ENCODE measurements around the gene ABLIM2. TPM values are rescaled to one million over a fixed set of nuclear protein-coding genes. Genes with fewer than 3 reads are reported as not detected.

The ABLIM2 gene
- total RNA-seq, 1 experiment from 2014 or later, result under 0.01 TPM

- DNase-seq (ENCODE audit: low read depth), result no peak
Measured at GRCh38 chr4:8072235-8072968, 86.2 kb downstream of the ABLIM2 start.

- DNase-seq (ENCODE audit: low read depth), result no peak
Measured at GRCh38 chr4:8071766-8072165, 86.8 kb downstream of the ABLIM2 start.

DNA sequence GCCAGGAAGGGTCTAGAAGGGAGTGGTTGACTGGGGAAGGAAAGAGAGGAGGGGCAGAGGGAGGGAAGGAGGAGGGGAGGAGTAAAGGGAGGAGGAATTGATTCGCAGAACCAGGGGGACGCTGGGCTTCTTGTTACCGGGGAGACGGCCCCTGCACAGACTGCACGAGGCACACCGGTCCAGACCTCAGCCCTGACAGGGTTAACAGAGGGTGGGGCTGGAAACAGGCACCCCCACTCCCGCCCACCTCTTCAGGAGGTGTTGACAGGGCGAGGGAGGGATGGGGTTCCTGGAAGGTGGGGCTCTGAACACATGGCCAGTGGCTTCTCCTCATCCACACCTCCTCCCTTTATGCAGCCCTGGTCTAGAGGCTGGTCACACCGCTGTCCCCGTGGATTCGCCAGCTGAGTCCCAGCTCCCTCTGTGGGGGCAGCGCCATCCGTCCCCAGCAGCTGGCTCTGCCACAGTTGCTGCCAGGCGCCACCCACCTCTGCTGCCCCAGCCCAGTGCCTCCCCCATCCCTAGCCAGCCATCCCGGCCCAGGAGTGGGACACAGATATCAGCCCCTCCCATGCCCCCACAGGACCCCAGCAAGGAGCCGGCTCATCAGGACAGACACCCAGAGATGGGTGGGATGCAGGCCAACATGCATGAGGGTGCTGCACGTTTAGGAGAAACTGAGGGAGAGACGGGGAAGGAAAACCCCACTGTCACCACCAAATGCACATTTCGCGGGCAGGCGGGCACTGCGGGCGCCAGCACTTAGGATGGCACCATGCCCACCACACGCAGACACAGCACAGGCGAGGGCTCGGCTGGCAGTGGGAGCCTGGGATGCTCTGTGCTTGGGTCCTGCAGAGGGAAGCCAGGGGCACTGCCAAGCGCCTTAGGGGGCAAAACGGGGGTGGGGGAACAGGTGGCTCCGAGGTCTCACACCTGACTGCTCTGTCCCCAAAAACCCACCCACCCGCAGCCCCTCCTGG lies 87.6 kb downstream of the ABLIM2 start:
- DNase-seq (ENCODE audit: low read depth), result no peak

DNA sequence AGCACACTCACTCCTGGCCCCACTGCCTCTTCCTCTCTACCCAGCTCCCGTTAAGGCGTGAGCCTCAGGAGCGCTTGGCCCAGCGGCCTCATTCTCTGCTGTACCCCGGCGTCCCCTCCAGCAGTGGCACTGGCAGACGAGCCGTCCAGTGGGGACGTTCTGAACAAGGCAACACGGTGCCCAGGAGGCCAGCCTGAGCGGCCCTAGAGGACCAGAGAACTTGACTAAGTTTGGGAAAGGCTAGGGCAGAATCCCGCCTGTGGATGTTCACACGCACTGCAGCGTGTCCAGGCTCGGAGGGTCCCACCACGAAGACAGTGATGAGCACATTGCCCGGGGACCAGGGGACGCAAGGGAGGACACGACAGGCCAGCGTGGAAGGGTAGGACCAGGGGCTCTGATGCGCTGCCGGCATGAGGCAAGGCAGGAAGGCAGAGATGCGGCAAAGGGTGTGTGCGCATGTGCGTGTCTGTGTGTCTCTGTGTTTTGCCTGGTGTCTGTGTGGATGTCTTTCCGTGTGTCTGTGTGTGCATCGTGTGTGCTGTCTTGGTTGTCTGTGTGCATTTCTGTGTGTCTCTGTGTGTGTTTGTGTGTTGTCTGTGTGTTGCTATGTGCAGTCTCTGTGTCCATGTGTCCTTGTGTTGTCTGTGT lies 89.4 kb downstream of the ABLIM2 start:
- DNase-seq (ENCODE audit: low read depth), result no peak

DNA sequence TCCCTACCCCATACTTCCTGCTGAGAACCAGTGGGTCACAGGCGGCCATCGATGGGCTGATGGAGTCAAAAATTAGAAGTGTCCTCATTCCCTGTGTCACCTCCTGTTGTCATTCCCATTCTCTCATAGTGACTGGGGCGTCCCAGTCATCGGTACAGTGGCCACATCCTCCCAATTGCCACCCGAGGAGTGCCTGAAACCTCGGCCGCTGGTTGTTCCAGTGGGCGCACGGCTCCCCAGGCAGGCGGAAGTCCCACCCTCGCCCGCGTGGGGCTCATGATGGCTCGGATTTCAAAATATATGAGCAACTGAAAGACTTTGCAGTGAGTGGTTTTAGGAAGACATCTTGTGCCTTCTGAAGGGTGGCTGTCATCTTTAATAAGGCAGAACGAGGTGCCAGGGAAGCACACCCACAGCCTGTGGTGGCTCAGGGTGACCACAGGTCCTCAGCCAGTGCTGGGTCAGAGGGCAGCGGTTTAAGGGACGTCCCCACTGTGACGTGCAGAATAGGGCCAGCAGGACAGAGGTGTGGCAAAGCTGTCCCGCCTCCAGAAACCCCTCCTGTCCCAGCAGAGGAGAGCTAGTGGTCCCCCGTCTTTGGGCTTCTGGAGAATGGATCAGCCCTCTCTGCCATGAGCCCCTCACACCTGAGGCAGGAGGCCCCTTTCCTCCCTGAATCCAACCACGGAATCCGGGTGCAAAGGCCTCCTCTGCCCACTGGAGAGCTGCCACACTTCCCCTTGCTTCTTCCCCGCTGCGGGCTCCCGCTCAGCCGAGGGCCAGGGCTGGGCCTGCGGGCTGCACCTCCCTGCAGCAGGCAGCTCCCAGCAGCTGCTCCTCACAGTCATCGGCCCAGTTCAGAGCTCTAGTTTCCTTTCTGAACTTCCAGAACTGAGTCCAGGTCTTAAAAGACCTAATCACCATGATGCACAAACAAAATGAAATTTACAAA lies 90.4 kb downstream of the ABLIM2 start:
- no peak for DNase-seq (ENCODE audit: low read depth)

DNA sequence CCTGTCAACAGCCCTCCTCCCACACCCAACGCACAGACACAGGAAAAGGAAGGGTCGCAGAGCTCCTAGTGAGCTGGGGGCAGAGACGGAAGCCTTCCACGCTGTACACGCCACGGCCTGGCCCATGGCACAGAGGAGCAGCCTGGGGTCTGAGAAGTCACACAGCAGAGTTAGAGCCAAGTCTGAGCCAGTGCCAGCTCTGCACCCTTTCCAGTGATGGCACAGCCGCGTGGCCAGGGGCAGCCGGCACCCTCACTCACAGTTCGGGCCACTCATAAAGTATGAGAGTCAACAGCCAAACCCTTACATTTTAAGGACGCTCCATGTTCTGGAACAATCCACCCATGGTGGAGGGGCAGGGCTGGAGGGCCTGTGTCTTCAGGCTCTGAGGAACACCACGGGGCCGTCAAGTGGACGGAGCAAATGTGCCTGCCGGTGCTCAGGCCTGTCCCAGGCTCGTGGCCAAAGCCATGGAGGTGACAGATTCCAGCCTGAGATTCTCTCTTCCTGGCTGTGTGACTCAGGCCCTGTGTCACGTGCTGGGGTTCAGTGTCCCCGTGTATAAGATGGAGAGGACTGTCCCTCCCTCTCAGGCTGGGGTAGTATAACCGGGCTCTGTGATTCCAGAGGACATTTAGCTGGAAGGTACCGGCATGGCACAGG lies 91.2 kb downstream of the ABLIM2 start:
- DNase-seq (ENCODE audit: low read depth), result no peak

GRCh38 chr4:8066336-8066931 lies 92.2 kb downstream of the ABLIM2 start:
- no peak for DNase-seq (ENCODE audit: low read depth)

GRCh38 chr4:8063974-8064563 lies 94.5 kb downstream of the ABLIM2 start:
- DNase-seq (ENCODE audit: low read depth), result no peak

GRCh38 chr4:8061573-8061972 lies 97.0 kb downstream of the ABLIM2 start:
- DNase-seq (ENCODE audit: low read depth), result no peak

- no peak for DNase-seq (ENCODE audit: low read depth)
Measured at GRCh38 chr4:8061145-8061544, 97.5 kb downstream of the ABLIM2 start.

DNA sequence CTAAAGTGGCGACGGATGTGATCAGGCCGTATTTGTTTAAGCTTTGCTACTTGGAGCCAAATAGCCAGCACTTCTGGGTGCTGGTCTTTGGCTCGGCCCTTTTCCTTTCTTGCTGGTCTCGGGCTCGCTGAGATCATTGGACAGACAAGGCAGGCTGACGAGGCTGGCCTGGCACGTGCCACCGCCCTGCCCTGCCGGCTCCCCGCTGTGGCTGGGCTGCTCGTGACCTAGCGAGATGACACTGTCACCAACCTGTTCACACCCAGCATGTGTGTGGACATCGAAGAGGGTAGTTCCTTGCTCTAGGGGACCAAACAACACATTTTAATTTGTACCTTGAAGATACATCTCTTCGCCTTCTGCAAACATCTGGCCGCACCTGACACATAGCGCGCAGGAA lies 98.0 kb downstream of the ABLIM2 start:
- DNase-seq (ENCODE audit: low read depth), result no peak

DNA sequence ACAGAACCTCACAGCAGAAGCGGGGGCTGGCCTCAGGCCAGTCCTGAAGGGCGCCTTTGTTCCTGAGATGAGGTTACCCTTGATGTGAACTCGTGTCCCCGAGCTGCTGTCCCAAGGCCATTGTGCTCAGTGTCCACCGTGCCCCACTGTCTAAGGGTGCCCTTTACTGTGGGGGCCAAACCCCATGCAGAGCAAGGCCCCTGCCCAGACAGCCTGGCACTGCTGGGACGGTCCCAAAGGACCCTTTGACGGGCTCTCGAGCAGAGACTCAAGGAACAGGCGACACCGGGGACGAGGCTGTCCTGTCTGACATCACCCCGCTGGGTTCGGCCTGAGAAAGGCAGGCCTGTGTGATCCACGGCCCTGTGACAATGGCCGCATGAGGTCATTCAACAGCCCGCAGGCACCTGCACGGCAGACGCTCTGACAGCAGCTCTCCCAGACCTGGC lies 100.6 kb downstream of the ABLIM2 start:
- no peak for DNase-seq (ENCODE audit: low read depth)

- DNase-seq (ENCODE audit: low read depth), result no peak
Measured at GRCh38 chr4:8055206-8055605, 103.4 kb downstream of the ABLIM2 start.

DNA sequence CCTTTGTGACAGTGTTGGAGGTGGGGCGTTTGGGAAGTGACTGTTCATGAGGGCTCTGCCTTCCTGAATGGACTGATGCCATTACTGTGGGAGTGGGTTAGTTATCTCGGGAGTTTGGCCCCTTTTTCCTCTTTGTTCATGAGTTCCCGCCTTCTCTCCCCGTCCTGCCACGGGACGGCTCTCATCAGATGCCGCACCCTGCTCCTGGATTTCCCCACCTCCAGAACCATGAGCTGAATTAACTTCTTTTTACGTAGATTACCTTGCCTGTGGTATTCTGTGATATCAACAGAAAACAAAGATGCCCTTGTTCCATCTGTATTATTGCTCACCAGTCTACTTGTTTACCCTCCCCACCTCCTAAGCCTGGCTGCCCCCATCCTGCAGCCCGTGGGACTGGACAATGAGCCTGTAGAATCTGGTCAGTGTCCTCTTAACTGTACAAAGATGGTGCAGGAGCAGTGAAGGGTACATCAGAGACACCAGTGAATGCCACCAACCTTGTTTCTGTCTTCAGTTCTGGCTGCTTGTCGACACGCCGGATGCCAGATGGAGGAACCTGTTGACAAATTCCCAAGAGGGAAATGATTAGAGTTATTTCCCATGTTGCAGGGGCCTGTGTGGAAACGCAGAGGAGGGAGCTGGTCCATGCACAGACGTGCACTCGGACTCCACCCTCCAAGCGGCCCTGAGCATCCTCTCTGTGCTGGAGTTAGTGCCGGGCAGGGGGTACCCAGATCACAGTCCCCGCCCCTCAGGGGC lies 104.7 kb downstream of the ABLIM2 start:
- DNase-seq (ENCODE audit: low read depth), result no peak

GRCh38 chr4:8052160-8052691 lies 106.4 kb downstream of the ABLIM2 start:
- no peak for DNase-seq (ENCODE audit: low read depth)

- no peak for DNase-seq (ENCODE audit: low read depth)
Measured at GRCh38 chr4:8051644-8052043, 107.0 kb downstream of the ABLIM2 start.

- peak; percentile 57 for DNase-seq (ENCODE audit: low read depth)
Measured at GRCh38 chr4:8050555-8051206, 107.9 kb downstream of the ABLIM2 start.

DNA sequence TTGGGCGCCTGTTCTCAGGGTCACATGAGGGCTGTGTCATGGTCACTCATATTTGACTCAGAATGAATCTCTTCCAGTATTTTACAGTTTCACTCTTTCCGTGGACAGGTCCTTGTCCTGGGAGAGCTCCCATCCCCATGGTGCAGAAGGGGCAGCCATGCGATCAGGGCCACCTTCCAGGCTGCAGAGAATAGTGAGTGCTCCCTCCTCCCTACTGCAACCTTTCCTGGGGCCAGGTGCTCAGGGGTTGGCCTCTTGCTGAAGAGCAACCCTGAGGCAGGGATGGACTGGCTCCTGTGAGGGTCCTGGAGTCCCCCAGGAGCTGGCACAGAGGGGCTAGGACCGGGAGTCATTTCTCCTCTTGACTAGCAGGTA lies 108.4 kb downstream of the ABLIM2 start:
- no peak for DNase-seq (ENCODE audit: low read depth)
